COLO829 (cell line): ENCODE results near the gene GRK6.

Experiments
- DNase-seq: peaks from one replicate; pipeline ENCODE4 v3.0.0; 2012; ENCODE audit warnings: low spot score

GRK6 gene

GRCh38 chr5:177426566-177427210, at the start of gene GRK6:
GRK6 (plus strand) TSS chr5:177426676; CDS start chr5:177426846, 170 bp downstream.
- no peak for DNase-seq

GRCh38 chr5:177377851-177378776, 48.4 kb upstream of the GRK6 start:
- DNase-seq = no peak

GRCh38 chr5:177378884-177379883, 47.3 kb upstream of the GRK6 start:
- DNase-seq = no peak

GRCh38 chr5:177380805-177381126, 45.7 kb upstream of the GRK6 start:
- no peak for DNase-seq

- no peak for DNase-seq
Observed at GRCh38 chr5:177382423-177383029, 44.0 kb upstream of the GRK6 start.

GRCh38 chr5:177383181-177383580, 43.3 kb upstream of the GRK6 start:
- DNase-seq = no peak

- no peak for DNase-seq
Observed at GRCh38 chr5:177384134-177384533, 42.3 kb upstream of the GRK6 start, which contains the start of gene SLC34A1. SLC34A1 (plus strand) TSS chr5:177384434; CDS start chr5:177385742, 1,308 bp downstream.

GRCh38 chr5:177385720-177386119, 40.8 kb upstream of the GRK6 start:
- no peak for DNase-seq

- DNase-seq = no peak
Observed at GRCh38 chr5:177386542-177386941, 39.9 kb upstream of the GRK6 start.

- no peak for DNase-seq
Observed at GRCh38 chr5:177387405-177387804, 39.1 kb upstream of the GRK6 start.

- DNase-seq = no peak
Observed at GRCh38 chr5:177388521-177389052, 37.9 kb upstream of the GRK6 start.

- DNase-seq = peak; percentile 93
Observed at GRCh38 chr5:177389241-177390169, 37.0 kb upstream of the GRK6 start.

- DNase-seq = peak; percentile 94
Observed at GRCh38 chr5:177390363-177391300, 35.8 kb upstream of the GRK6 start.

- no peak for DNase-seq
Observed at GRCh38 chr5:177392765-177393164, 33.7 kb upstream of the GRK6 start.

GRCh38 chr5:177393206-177393765, 33.2 kb upstream of the GRK6 start:
- DNase-seq = no peak

- DNase-seq = no peak
Observed at GRCh38 chr5:177393990-177394389, 32.5 kb upstream of the GRK6 start.

- DNase-seq = no peak
Observed at GRCh38 chr5:177396078-177396477, 30.4 kb upstream of the GRK6 start.

- no peak for DNase-seq
Observed at GRCh38 chr5:177396807-177397206, 29.7 kb upstream of the GRK6 start.

- no peak for DNase-seq
Observed at GRCh38 chr5:177397875-177398390, 28.5 kb upstream of the GRK6 start.
